ENCODE measurements around the gene BICD2. TPM values are rescaled to one million over a fixed set of nuclear protein-coding genes. Genes with fewer than 3 reads are reported as not detected.

The BICD2 gene
- polyA plus RNA-seq, 3 donors = 13.8 to 29.4 (median 25.6) TPM

GRCh38 chr9:92661743-92662142 is 102.9 kb downstream of the BICD2 start:
- peak overlapping the region in 2 of 7 donors; percentile 53 to 68 for H3K27ac Mint-ChIP-seq
- Histone ChIP-seq H3K4me1 (ENCODE audit: control insufficient read depth in 1 of 2, insufficient read depth in 2 of 2, low read length in 2 of 2) (no peaks in the 10 kb centered on the region), H4K20me1 (ENCODE audit: insufficient read depth, low read length) (peaks cover 56% of the 10 kb centered on the region)

More at GRCh38 chr9:92661743-92662142, 102.9 kb downstream of the BICD2 start:
- H3K36me3 ChIP-seq (replicated peaks in 1 of 2; ENCODE audit: control insufficient read depth in 1 of 2, insufficient read depth in 2 of 2, low read length in 2 of 2) = peaks cover 19 to 64% of the 10 kb centered on the region in 2 donors
- no peak for TF ChIP-seq CTCF (IDR thresholded peaks at IDR 0.05)
- H3K9ac ChIP-seq (ENCODE audit: insufficient read depth, low read length, poor library complexity, severe bottlenecking) = no peak overlapping the region
- no peaks in the 10 kb centered on the region for H3K27me3 ChIP-seq (ENCODE audit: control insufficient read depth in 2 of 2, insufficient read depth in 2 of 2, low read length in 2 of 2)
- H3K27me3 Mint-ChIP-seq (ENCODE audit: low read depth in 3 of 3) = no peaks in the 10 kb centered on the region
- H3K36me3 Mint-ChIP-seq = peaks cover 39 to 43% of the 10 kb centered on the region in 2 donors
- no peak overlapping the region for H3K4me3 Mint-ChIP-seq
- no peaks in the 10 kb centered on the region for H3K9me3 ChIP-seq (replicated peaks in 1 of 2; ENCODE audit: control insufficient read depth in 1 of 2, insufficient read depth in 1 of 2, low read length in 2 of 2)
- peaks cover 0 to under 1% (median 0%) of the 10 kb centered on the region in 7 donors for H3K9me3 Mint-ChIP-seq
- peaks cover 72% of the 10 kb centered on the region for H3K79me2 ChIP-seq (ENCODE audit: insufficient read depth, low read length)
- H3K4me2 ChIP-seq (replicated peaks; ENCODE audit: extremely low read depth, low read length, poor library complexity, severe bottlenecking) = no peak overlapping the region
- no peak overlapping the region for H3K4me3 ChIP-seq (replicated peaks in 1 of 3; ENCODE audit: low read depth in 2 of 3, low read length in 3 of 3)
- WGBS (ENCODE audit: insufficient coverage) = 89% methylated on average over 3 of the region's 4 CpGs
- intact Hi-C loops (cut with micrococcal nuclease) = no loop called here
- H3K4me1 Mint-ChIP-seq = peaks cover 11% of the 10 kb centered on the region
- no peak for DNase-seq
- H2AFZ ChIP-seq (ENCODE audit: insufficient read depth, low read depth, low read length, poor library complexity, severe bottlenecking) = no peak overlapping the region
- no peak overlapping the region for H3K27ac ChIP-seq (ENCODE audit: low read depth in 1 of 2, low read length in 2 of 2)

Other genes starting within 250 kb of the BICD2 start
- under 1 TPM in 1 of 3 donors, not detected in 2; 0.15 TPM for gene ECM2, start 228.8 kb downstream of the BICD2 start, polyA plus RNA-seq
- 10 to 100 TPM in 1 of 3 donors, 1 to 10 TPM in 2; 1.9 to 11.6 (median 3.2) TPM for gene IPPK, start 94.7 kb downstream of the BICD2 start, polyA plus RNA-seq
- 1 to 10 TPM; 1.1 to 2.7 (median 1.8) TPM for gene ZNF484, start 113.2 kb upstream of the BICD2 start, polyA plus RNA-seq
- 100 to 1,000 TPM in 1 of 3 donors, 10 to 100 TPM in 2; 32.4 to 120 (median 56.2) TPM for gene FGD3, start 182.7 kb upstream of the BICD2 start, polyA plus RNA-seq